ENCODE data around the gene DLL3. TPM values are rescaled to one million over a fixed set of nuclear protein-coding genes. Genes with fewer than 3 reads are reported as not detected.
"Not testable (repeated sequence)": the region's sequence is repeated elsewhere in the genome, so short reads cannot be mapped to it uniquely, and the experiment has no call there.

Gene DLL3
- total RNA-seq, 1 experiment from 2014 or later: 3.8 TPM

- Histone ChIP-seq H3K4me1 (no peaks in the 10 kb centered on the region), H3K9me3 (replicated peaks) (no peaks in the 10 kb centered on the region), H3K27ac (no peak overlapping the region), H3K36me3 (peaks cover 39% of the 10 kb centered on the region), H3K27me3 (no peaks in the 10 kb centered on the region), H3K4me3 (no peak overlapping the region)
- no peak for DNase-seq
Observed at GRCh38 chr19:39475748-39476147, 23.0 kb upstream of the DLL3 start.

DNA sequence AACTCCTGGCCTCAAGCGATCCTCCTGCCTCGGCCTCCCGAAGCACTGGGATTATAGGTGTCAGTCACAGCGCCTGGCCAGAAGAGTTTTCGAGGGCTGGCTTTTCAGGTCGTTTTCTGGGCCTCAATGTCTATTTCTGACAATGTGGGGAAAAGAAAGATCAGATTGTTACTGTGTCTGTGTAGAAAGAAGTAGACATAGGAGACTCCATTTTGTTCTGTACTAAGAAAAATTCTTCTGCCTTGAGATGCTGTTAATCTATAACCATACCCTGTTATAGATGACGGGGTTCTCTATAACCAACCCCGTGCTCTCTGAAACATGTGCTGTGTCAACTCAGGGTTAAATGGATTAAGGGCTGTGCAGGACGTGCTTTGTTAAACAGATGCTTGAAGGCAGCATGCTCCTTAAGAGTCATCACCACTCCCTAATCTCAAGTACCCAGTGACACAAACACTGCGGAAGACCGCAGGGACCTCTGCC is 19.4 kb upstream of the DLL3 start:
- peaks cover 22% of the 10 kb centered on the region for H3K36me3 ChIP-seq
- not testable (repeated sequence) for DNase-seq; H3K4me1 ChIP-seq; H3K27me3 ChIP-seq; H3K9me3 ChIP-seq (replicated peaks)
- H3K4me3 ChIP-seq: peak overlapping the region; percentile 93
- peak overlapping the region; percentile 29 for H3K27ac ChIP-seq

DNA sequence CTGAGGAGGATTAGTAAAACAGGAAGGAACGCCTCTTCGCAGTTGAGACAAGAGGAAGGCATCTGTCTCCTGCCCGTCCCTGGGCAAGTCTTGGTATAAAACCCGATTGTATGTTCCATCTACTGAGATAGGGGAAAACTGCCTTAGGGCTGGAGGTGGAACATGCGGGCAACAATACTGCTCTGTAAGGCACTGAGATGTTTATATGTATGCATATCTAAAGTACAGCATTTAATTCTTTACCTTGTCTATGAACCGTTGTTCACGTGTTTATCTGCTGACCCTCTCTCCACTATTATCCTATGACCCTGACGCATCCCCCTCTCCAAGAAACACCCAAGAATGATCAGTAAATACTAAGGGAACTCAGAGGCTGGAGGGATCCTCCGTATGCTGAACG is 18.8 kb upstream of the DLL3 start:
- H3K36me3 ChIP-seq: peaks cover 19% of the 10 kb centered on the region; the same call in 1 of the 2 replicates
- H3K27me3 ChIP-seq: no peaks in the 10 kb centered on the region
- peak in 1 of 2 experiments; percentile 63 for DNase-seq
- H3K27ac ChIP-seq: peak overlapping the region; percentile 73
- no peaks in the 10 kb centered on the region for H3K4me1 ChIP-seq
- H3K4me3 ChIP-seq: peak overlapping the region; percentile 93
- no peaks in the 10 kb centered on the region for H3K9me3 ChIP-seq (replicated peaks)

GRCh38 chr19:39480337-39481228 is 18.2 kb upstream of the DLL3 start, which contains the start of gene TIMM50:
TIMM50 (plus strand) TSS chr19:39480838; CDS start chr19:39480854, 16 bp downstream.
- DNase-seq: peak; percentile 100
- Histone ChIP-seq H3K36me3 (peaks cover 16% of the 10 kb centered on the region; the same call in 1 of the 2 replicates), H3K4me3 (peak within 1 kb of the TSS; percentile 93), H3K4me1 (no peaks in the 10 kb centered on the region), H3K27ac (peak within 1 kb of the TSS; percentile 73), H3K27me3 (no peaks in the 10 kb centered on the region), H3K9me3 (replicated peaks) (no peaks in the 10 kb centered on the region)

DNA sequence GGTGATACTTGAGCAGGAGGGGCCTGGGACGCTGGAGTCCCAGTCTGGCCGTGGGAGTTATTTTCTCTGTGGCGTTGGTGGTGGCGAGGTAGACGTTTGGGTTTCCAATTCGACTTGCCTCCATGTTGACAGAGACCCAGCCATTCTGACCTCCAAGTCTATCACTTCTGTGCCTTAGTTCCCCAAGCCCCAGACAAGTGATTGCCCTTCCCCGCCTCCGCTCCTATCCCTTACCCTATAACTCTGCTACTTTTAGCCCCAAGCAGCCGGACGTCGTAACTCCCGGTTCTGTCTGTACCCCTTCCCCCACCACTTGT is 17.6 kb upstream of the DLL3 start:
- DNase-seq: no peak
- no peaks in the 10 kb centered on the region for H3K4me1 ChIP-seq
- peak overlapping the region; percentile 73 for H3K27ac ChIP-seq
- H3K27me3 ChIP-seq: no peaks in the 10 kb centered on the region
- peaks cover 16% of the 10 kb centered on the region; the same call in 1 of the 2 replicates for H3K36me3 ChIP-seq
- H3K9me3 ChIP-seq (replicated peaks): no peaks in the 10 kb centered on the region
- H3K4me3 ChIP-seq: peak overlapping the region; percentile 93

DNA sequence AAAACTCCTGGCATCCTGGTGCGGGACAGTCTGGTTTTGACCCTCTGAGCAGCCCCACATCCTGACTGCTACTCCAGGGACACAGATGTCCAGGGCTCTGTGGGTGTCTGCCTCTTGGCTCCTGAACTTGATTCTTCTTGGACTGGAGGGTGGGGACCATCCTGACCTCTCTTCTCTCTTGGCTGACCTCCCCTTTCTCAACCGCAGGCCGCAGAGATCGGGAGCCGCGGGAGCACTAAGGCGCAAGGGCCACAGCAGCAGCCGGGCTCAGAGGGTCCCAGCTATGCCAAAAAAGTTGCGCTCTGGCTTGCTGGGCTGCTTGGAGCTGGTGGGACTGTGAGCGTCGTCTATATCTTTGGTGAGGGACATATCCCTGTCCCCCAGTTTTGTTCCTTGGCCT is 17.1 kb upstream of the DLL3 start:
- no peaks in the 10 kb centered on the region for H3K27me3 ChIP-seq
- peak overlapping the region; percentile 93 for H3K4me3 ChIP-seq
- H3K27ac ChIP-seq: no peak overlapping the region; the same call in 1 of the 2 replicates
- no peaks in the 10 kb centered on the region for H3K9me3 ChIP-seq (replicated peaks)
- H3K36me3 ChIP-seq: peaks cover 21% of the 10 kb centered on the region
- H3K4me1 ChIP-seq: no peaks in the 10 kb centered on the region
- DNase-seq: no peak

- H3K36me3 ChIP-seq: peaks cover 36% of the 10 kb centered on the region
- no peaks in the 10 kb centered on the region for H3K9me3 ChIP-seq (replicated peaks)
- H3K27ac ChIP-seq: no peak overlapping the region
- H3K4me1 ChIP-seq: no peaks in the 10 kb centered on the region
- H3K4me3 ChIP-seq: no peak overlapping the region
- no peaks in the 10 kb centered on the region for H3K27me3 ChIP-seq
- no peak for DNase-seq
Observed at GRCh38 chr19:39483141-39483540, 15.6 kb upstream of the DLL3 start.

DNA sequence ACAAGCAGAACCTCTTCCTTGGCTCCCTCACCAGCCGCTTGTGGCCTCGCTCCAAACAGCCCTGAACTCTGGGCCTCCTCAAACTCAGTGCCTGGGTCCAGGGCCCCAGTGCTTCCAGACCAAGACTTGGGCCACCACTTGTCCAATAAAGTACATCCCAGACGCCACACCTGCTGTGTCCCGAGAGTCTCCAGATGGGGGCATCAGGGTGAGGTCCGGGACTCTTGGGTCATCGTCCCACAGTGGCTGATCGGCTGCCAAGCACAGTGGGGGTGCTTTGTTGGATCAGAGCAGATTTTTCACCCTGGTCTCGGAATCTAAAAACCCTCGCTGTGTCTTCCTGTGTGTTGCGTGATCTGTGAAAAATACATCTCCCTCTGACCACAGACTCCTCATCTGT is 9.0 kb upstream of the DLL3 start:
- H3K36me3 ChIP-seq: peaks cover 52% of the 10 kb centered on the region
- no peak overlapping the region for H3K4me3 ChIP-seq
- H3K4me1 ChIP-seq: no peaks in the 10 kb centered on the region
- H3K9me3 ChIP-seq (replicated peaks): no peaks in the 10 kb centered on the region
- DNase-seq: no peak
- H3K27ac ChIP-seq: no peak overlapping the region
- H3K27me3 ChIP-seq: no peaks in the 10 kb centered on the region

GRCh38 chr19:39492225-39492624 is 6.5 kb upstream of the DLL3 start:
- H3K27ac ChIP-seq: no peak overlapping the region
- H3K27me3 ChIP-seq: no peaks in the 10 kb centered on the region
- DNase-seq: no peak
- no peaks in the 10 kb centered on the region for H3K9me3 ChIP-seq (replicated peaks)
- peaks cover 35% of the 10 kb centered on the region for H3K36me3 ChIP-seq
- no peaks in the 10 kb centered on the region for H3K4me1 ChIP-seq
- H3K4me3 ChIP-seq: no peak overlapping the region

- H3K9me3 ChIP-seq (replicated peaks): no peaks in the 10 kb centered on the region
- no peaks in the 10 kb centered on the region for H3K27me3 ChIP-seq
- DNase-seq: no peak
- no peak overlapping the region for H3K27ac ChIP-seq
- no peaks in the 10 kb centered on the region for H3K4me1 ChIP-seq
- no peak overlapping the region for H3K4me3 ChIP-seq
- H3K36me3 ChIP-seq: peaks cover 30% of the 10 kb centered on the region
Observed at GRCh38 chr19:39492788-39493187, 6.0 kb upstream of the DLL3 start.

- H3K27me3 ChIP-seq: peaks cover 9% of the 10 kb centered on the region
- H3K27ac ChIP-seq: no peak overlapping the region
- peaks cover 11% of the 10 kb centered on the region for H3K36me3 ChIP-seq
- H3K4me3 ChIP-seq: no peak overlapping the region
- no peaks in the 10 kb centered on the region for H3K9me3 ChIP-seq (replicated peaks)
- H3K4me1 ChIP-seq: peaks cover 3% of the 10 kb centered on the region; the same call in 1 of the 2 replicates
- DNase-seq: no peak
Observed at GRCh38 chr19:39494661-39495060, 4.1 kb upstream of the DLL3 start.

DNA sequence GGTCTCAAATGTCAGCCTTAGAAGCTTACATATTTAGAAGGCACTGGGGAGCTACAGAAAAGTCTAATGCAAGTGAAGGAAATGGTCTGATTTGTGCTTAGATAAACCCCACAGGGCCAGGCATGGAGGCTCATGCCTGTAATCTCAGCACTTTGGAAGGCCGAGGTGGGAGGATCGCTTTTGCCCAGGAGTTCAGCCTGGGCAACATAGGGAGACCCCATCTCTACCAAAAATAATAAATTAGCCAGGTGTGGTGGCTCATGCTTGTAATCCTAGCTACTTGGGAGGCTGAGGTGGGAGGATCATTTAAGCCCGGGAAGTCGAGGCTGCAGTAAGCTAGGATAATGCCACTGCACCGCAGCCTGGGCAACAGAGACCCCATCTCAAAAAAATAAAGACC is 2.7 kb upstream of the DLL3 start:
- Histone ChIP-seq H3K4me1 (peaks cover 3% of the 10 kb centered on the region; the same call in 1 of the 2 replicates), H3K4me3 (no peak overlapping the region), H3K9me3 (replicated peaks) (no peaks in the 10 kb centered on the region), H3K27me3 (peaks cover 10% of the 10 kb centered on the region), H3K27ac (no peak overlapping the region), H3K36me3 (no peaks in the 10 kb centered on the region)
- DNase-seq: no peak

GRCh38 chr19:39497701-39497995 is 1.1 kb upstream of the DLL3 start:
- no peak for DNase-seq
- Histone ChIP-seq H3K9me3 (replicated peaks) (no peaks in the 10 kb centered on the region), H3K4me3 (peak overlapping the region; percentile 36), H3K27me3 (peaks cover 10% of the 10 kb centered on the region), H3K4me1 (peaks cover 3% of the 10 kb centered on the region; the same call in 1 of the 2 replicates), H3K36me3 (no peaks in the 10 kb centered on the region), H3K27ac (no peak overlapping the region)

DNA sequence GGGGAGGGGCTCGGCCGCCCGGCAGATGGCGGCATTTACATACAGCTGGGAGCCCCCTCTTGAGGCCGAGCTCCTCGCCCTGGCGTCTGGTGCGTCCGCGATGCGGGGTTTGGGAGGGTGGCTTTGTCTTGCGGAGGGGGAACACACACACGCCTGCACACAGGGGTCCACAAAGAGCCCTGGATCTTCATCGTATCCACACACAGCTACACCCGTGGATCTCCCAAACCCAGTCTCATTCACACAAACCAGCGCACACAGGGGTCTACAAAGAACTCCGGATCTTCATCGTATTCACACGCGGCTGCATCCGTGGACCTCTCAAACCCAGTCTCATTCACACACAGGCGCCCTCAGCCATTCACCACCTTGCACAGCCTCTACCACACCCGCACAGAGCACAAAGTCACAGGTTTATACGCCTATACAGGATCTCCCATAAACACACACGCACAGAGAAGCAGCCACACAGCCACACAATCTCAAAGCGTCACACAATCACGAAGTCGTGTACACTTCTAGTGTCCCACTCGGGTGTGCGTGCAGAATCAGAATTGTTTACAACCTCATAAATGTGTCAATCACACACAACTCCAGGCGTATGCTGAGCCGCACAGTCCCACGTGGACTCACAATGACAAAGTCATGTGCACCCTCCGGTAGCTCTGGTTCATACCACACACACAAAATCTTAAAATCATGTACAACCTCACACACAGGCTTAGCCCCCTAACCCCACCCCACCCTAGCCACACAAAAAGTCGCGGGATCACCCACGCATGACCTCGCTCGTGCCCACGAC is 550 bp upstream of the DLL3 start:
- Histone ChIP-seq H3K9me3 (replicated peaks) (no peaks in the 10 kb centered on the region), H3K27me3 (peaks cover 10% of the 10 kb centered on the region), H3K27ac (no peak overlapping the region), H3K4me3 (peak overlapping the region; percentile 36), H3K36me3 (no peaks in the 10 kb centered on the region), H3K4me1 (peaks cover 3% of the 10 kb centered on the region; the same call in 1 of the 2 replicates)
- DNase-seq: peak; percentile 84 to 85

DNA sequence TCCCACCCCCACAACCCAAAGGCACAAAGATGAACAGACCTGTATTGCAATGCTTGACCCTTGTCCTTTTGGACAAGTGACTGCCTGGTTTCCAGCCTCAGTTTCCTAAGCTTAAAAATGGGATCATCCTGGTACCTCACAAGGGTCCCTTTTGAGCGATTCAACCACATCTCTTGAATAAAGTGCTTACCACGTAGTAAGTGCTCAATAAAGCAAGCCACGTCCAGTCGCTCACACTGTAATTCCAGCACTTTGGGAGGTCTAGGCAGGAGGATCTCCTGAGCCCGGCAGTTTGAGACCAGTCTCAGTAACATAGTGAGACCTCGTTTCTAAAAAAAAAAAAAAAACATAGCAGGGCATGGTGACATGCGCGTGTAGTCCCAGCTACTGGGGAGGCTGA is 1.2 kb downstream of the DLL3 start:
- H3K36me3 ChIP-seq: no peaks in the 10 kb centered on the region
- no peaks in the 10 kb centered on the region for H3K9me3 ChIP-seq (replicated peaks)
- H3K4me3 ChIP-seq: no peak overlapping the region
- H3K27ac ChIP-seq: no peak overlapping the region
- DNase-seq: no peak
- H3K4me1 ChIP-seq: peaks cover 3% of the 10 kb centered on the region; the same call in 1 of the 2 replicates
- peaks cover 10% of the 10 kb centered on the region for H3K27me3 ChIP-seq
